HepG2 (cell line): ENCODE data around the gene IDS. TPM values are rescaled to one million over a fixed set of nuclear protein-coding genes. Genes with fewer than 3 reads are reported as not detected.

ENCODE experiments used
- ATAC-seq: fragments of 200-7000 bp; cut with Tn5 transposase; 3 replicates; pipeline ENCODE4 v1.9.1; 2020; ENCODE audit warnings: mild to moderate bottlenecking, moderate library complexity
- BruUV-seq: library from RNA; stranded (reverse); fragments of 400-500 nt; replicated peaks from 2 replicates; lab custom pipeline; 2021; lab: Mats Ljungman, UMichigan
- CTCF ChIA-PET: fragments of 300-600 bp; formaldehyde crosslinking; extraction: SDS; loops from one replicate; lab custom pipeline; 2021; ENCODE audit warnings: low total read pairs, inconsistent platforms, low intra/inter-chr PET ratio; lab: Yijun Ruan, JAX
- POLR2A ChIA-PET: fragments of 350-600 bp; sonication (Branson Sonifier 250); formaldehyde crosslinking; loops from one replicate; lab custom pipeline; 2020; ENCODE audit warnings: antibody characterized with exemption, inconsistent platforms; lab: Yijun Ruan, JAX
- DNase-seq: peaks from one replicate; pipeline ENCODE4 v3.0.0-alpha.2; 2015; ENCODE audit warnings: low spot score
- FAIRE-seq: peaks from 3 replicates; lab custom pipeline; 2011; peaks lifted over from hg19 to GRCh38; lab: Jason Lieb, UNC
- H2AFZ ChIP-seq: one replicate; pipeline ENCODE4 v1.6.1; 2011; ENCODE audit warnings: low read length, inconsistent platforms
- H3K27ac ChIP-seq: fragments of 300-600 bp; 3 replicates; pipeline ENCODE4 v1.8.0; 2011; ENCODE audit warnings: mixed run types, mild to moderate bottlenecking, mixed read lengths, low read length, inconsistent platforms; ENCODE audit not compliant: insufficient read depth; ENCODE audit errors: extremely low read length
- H3K27me3 ChIP-seq, 2 experiments: fragments of 200-600 bp in 1 of 2; 2 replicates in 1 of 2; 3 replicates in 1 of 2; pipeline versions ENCODE4 v1.6.0 to v1.8.0; 2011; ENCODE audit warnings: low read length in 2 of 2, mild to moderate bottlenecking in 2 of 2, moderate library complexity in 2 of 2, inconsistent platforms in 1 of 2; ENCODE audit not compliant: insufficient read depth in 2 of 2, control insufficient read depth in 1 of 2
- H3K36me3 ChIP-seq, 2 experiments: fragments of 200-600 bp in 1 of 2; replicated peaks in 1 of 2; 2 replicates in 1 of 2; 3 replicates in 1 of 2; pipeline versions ENCODE4 v1.5.1 to v1.8.0; 2011; ENCODE audit warnings: low read length in 2 of 2, inconsistent platforms in 1 of 2; ENCODE audit not compliant: insufficient read depth in 2 of 2, control insufficient read depth in 1 of 2
- H3K4me1 ChIP-seq: 2 replicates; pipeline ENCODE4 v1.5.1; 2012; ENCODE audit warnings: low read length, inconsistent platforms; ENCODE audit not compliant: insufficient read depth
- H3K4me2 ChIP-seq: 2 replicates; pipeline ENCODE4 v1.6.0; 2011; ENCODE audit warnings: low read depth, low read length, inconsistent platforms
- H3K4me3 ChIP-seq, 3 experiments: fragments of 200-600 bp in 1 of 3; sonication (generic), shearing (Covaris generic) in 1 of 3; replicated peaks in 1 of 3; 2 replicates each; pipeline ENCODE4 v1.5.1; 2011 to 2016; ENCODE audit warnings: low read length in 3 of 3, inconsistent platforms in 2 of 3, low read depth in 2 of 3, mild to moderate bottlenecking in 2 of 3, control low read depth in 1 of 3, mixed read lengths in 1 of 3; ENCODE audit not compliant: insufficient read depth in 1 of 3
- H3K79me2 ChIP-seq: one replicate; pipeline ENCODE4 v1.6.1; 2011; ENCODE audit warnings: low read length, inconsistent platforms; ENCODE audit not compliant: insufficient read depth
- H3K9ac ChIP-seq: 2 replicates; pipeline ENCODE4 v1.6.0; 2011; ENCODE audit warnings: mild to moderate bottlenecking, low read depth, low read length, inconsistent platforms; ENCODE audit not compliant: insufficient read depth
- H3K9me3 ChIP-seq: 2 replicates; pipeline ENCODE4 v1.5.1; 2012; ENCODE audit warnings: mild to moderate bottlenecking, low read length
- H4K20me1 ChIP-seq: 2 replicates; pipeline ENCODE4 v1.6.0; 2011; ENCODE audit warnings: inconsistent platforms, mild to moderate bottlenecking, low read length, moderate library complexity; ENCODE audit not compliant: insufficient read depth
- EP300 ChIP-seq, 3 experiments: sonication (generic) in 1 of 3; formaldehyde crosslinking in 1 of 3; IDR thresholded peaks; 2 replicates each; pipeline versions ENCODE4 v1.5.1 to v1.6.1; 2011 to 2020; ENCODE audit warnings: low read depth in 2 of 3, low read length in 2 of 3, borderline replicate concordance in 1 of 3, improper control_type of control experiment in 1 of 3, mild to moderate bottlenecking in 1 of 3, missing genetic modification reagents in 1 of 3, moderate library complexity in 1 of 3
- FLYWCH1 ChIP-seq: sonication (generic); formaldehyde crosslinking; IDR thresholded peaks from 2 replicates; pipeline ENCODE4 v1.8.1; 2023; ENCODE audit warnings: mild to moderate bottlenecking, missing genetic modification reagents
- FOSL1 ChIP-seq: sonication (generic); formaldehyde crosslinking; IDR thresholded peaks from 2 replicates; pipeline ENCODE4 v1.9.0; 2021; ENCODE audit warnings: missing genetic modification reagents, borderline replicate concordance
- FOSL2 ChIP-seq: sonication (generic); formaldehyde crosslinking; IDR thresholded peaks from 2 replicates; pipeline ENCODE4 v1.4.0; 2020; ENCODE audit warnings: missing genetic modification reagents
- HINFP ChIP-seq: sonication (generic); formaldehyde crosslinking; IDR thresholded peaks from 2 replicates; pipeline ENCODE4 v1.4.0; 2020; ENCODE audit warnings: low read depth, mild to moderate bottlenecking, missing genetic modification reagents
- IRF2 ChIP-seq: IDR thresholded peaks from 2 replicates; pipeline ENCODE4 v1.6.1; 2018; ENCODE audit warnings: missing genetic modification reagents, missing compliant biosample characterization
- LRRFIP1 ChIP-seq: sonication (generic); formaldehyde crosslinking; conservative IDR thresholded peaks from 2 replicates; pipeline ENCODE4 v1.4.0; 2020; ENCODE audit warnings: missing genetic modification reagents
- MTF2 ChIP-seq: sonication (generic); formaldehyde crosslinking; IDR thresholded peaks from 2 replicates; pipeline ENCODE4 v1.5.0; 2020; ENCODE audit warnings: missing genetic modification reagents, borderline replicate concordance
- TCF7 ChIP-seq: sonication (generic); IDR thresholded peaks from 2 replicates; pipeline ENCODE4 v1.6.1; 2016; ENCODE audit warnings: antibody characterized with exemption, low read depth
- ZBTB3 ChIP-seq: sonication (generic); formaldehyde crosslinking; IDR thresholded peaks from 2 replicates; pipeline ENCODE4 v1.4.0; 2020; ENCODE audit warnings: low read depth, mild to moderate bottlenecking, moderate library complexity, missing genetic modification reagents, borderline replicate concordance
- ZNF446 ChIP-seq: sonication (generic); formaldehyde crosslinking; IDR thresholded peaks from 2 replicates; pipeline ENCODE4 v1.5.0; 2020; ENCODE audit warnings: mild to moderate bottlenecking, missing genetic modification reagents
- WGBS: methylation state at CpG from one replicate; pipeline ENCODE4 v1.1.6; 2017; ENCODE audit warnings: low lambda C conversion rate; 5-methylcytosine and 5-hydroxymethylcytosine counted together
- in situ Hi-C: cut with HindIII; loops from 2 replicates; pipeline ENCODE4 v1.10.0; 2017; ENCODE audit warnings: low pct_unique_long_range_greater_than_20kb; ENCODE audit not compliant: extremely low pct_ligation_motif_present
- intact Hi-C: fragments of 100-400 bp; cut with micrococcal nuclease; formaldehyde crosslinking; loops from one replicate; pipeline ENCODE4 v1.10.0; 2022; ENCODE audit not compliant: unreplicated experiment
- polyA plus RNA-seq, 8 experiments: library from polyadenylated mRNA; depleted of rRNA in 3 of 8; stranded (reverse) in 7 of 8; unstranded in 1 of 8; fragments of >200 nt; fragmentation: Illumina TruSeq in 4 of 8; extraction: Trizol in 4 of 8; gene quantifications; 2 replicates each; pipeline versions ENCODE4 v1.2.1 to v1.2.3, GENCODE V29; 2011 to 2016; ENCODE audit warnings: low read depth in 4 of 8, missing spikeins in 1 of 8, mixed read lengths in 1 of 8; ENCODE audit not compliant: insufficient read depth in 1 of 8
- total RNA-seq, 5 experiments: library from RNA; depleted of rRNA; stranded (reverse); fragments of >200 nt; fragmentation: Illumina TruSeq; extraction: Trizol; gene quantifications; 2 replicates each; pipeline ENCODE4 v1.2.3, GENCODE V29; 2016; ENCODE audit warnings: low read depth in 1 of 5

Gene IDS
- total and polyA plus RNA-seq, 2 of the 13 experiments (the other 11 are each of a cell fraction or from before 2014, with no cell fraction given) = 2.2 to 11.9 TPM

GRCh38 chrX:149497054-149497453 lies 8.1 kb downstream of the IDS start:
- intact Hi-C loops = no loop called here
- no peak for TF ChIP-seq IRF2 (CRISPR knock-in tag)
- no peak for TF ChIP-seq TCF7
- TF ChIP-seq FLYWCH1 (CRISPR knock-in tag) = no peak
- no peak for TF ChIP-seq MTF2 (CRISPR knock-in tag)
- TF ChIP-seq ZNF446 (CRISPR knock-in tag) = no peak
- TF ChIP-seq, all 625 proteins: peak for 0
- FAIRE-seq (no peak), DNase-seq (no peak), ATAC-seq (no peak)
- H3K27ac ChIP-seq = no peak overlapping the region
- no peaks in the 10 kb centered on the region for H3K27me3 ChIP-seq
- CTCF ChIA-PET = no interaction called here
- H3K79me2 ChIP-seq = no peaks in the 10 kb centered on the region
- no peaks in the 10 kb centered on the region for H4K20me1 ChIP-seq
- H3K9me3 ChIP-seq = no peaks in the 10 kb centered on the region
- 71% methylated on average over 1 of the region's 1 CpG for WGBS
- H3K4me1 ChIP-seq = peaks cover 39% of the 10 kb centered on the region
- H3K4me2 ChIP-seq = no peak overlapping the region
- H3K36me3 ChIP-seq = peaks cover 0 to 2% of the 10 kb centered on the region in 2 experiments; a peak in 1 of 5 replicates
- BruUV-seq = no TSS peak
- in situ Hi-C loops = no loop called here
- no peak overlapping the region for H3K4me3 ChIP-seq
- H2AFZ ChIP-seq = no peak overlapping the region
- POLR2A ChIA-PET = no interaction called here
- no peak overlapping the region for H3K9ac ChIP-seq

- in situ Hi-C loops = no loop called here
- ATAC-seq (no peak), FAIRE-seq (no peak), DNase-seq (peak; percentile 44)
- Histone ChIP-seq H3K36me3 (peaks cover 0 to 2% of the 10 kb centered on the region in 2 experiments; a peak in 1 of 5 replicates), H3K4me3 (no peak overlapping the region), H3K9ac (no peak overlapping the region), H4K20me1 (no peaks in the 10 kb centered on the region), H3K79me2 (no peaks in the 10 kb centered on the region), H3K9me3 (no peaks in the 10 kb centered on the region), H2AFZ (no peak overlapping the region), H3K4me2 (no peak overlapping the region), H3K4me1 (peaks cover 48% of the 10 kb centered on the region), H3K27me3 (no peaks in the 10 kb centered on the region), H3K27ac (no peak overlapping the region)
- ChIA-PET CTCF (no interaction called here), POLR2A (interaction anchor here (0.7 to 0.8 kb wide), 2 partner anchors 45 to 1783 kb away, joined by 3 read pairs; partner anchors contain the start of gene EOLA1)
- WGBS = 95% methylated on average over 3 of the region's 5 CpGs
- intact Hi-C loops = no loop called here
- TF ChIP-seq FOSL2 (peak; percentile 62), FOSL1 (CRISPR knock-in tag) (peak; percentile 27; the same call in 1 of the 2 replicates), HINFP (no peak), LRRFIP1 (CRISPR knock-in tag) (no peak), EP300 (IDR thresholded peaks at IDR 0.05; ENCODE audit: low read depth in 2 of 2, low read length in 2 of 2) (peak in 1 of 2 experiments; percentile 10; a peak in 1 of 4 replicates), EP300 (CRISPR knock-in tag; IDR thresholded peaks at IDR 0.05; ENCODE audit: borderline replicate concordance) (no peak), ZBTB3 (CRISPR knock-in tag) (no peak)
- no TSS peak for BruUV-seq
Measured at GRCh38 chrX:149495573-149496071, 9.5 kb downstream of the IDS start.
